ENCODE measurements around the gene DMBX1.

DMBX1 gene

DNA sequence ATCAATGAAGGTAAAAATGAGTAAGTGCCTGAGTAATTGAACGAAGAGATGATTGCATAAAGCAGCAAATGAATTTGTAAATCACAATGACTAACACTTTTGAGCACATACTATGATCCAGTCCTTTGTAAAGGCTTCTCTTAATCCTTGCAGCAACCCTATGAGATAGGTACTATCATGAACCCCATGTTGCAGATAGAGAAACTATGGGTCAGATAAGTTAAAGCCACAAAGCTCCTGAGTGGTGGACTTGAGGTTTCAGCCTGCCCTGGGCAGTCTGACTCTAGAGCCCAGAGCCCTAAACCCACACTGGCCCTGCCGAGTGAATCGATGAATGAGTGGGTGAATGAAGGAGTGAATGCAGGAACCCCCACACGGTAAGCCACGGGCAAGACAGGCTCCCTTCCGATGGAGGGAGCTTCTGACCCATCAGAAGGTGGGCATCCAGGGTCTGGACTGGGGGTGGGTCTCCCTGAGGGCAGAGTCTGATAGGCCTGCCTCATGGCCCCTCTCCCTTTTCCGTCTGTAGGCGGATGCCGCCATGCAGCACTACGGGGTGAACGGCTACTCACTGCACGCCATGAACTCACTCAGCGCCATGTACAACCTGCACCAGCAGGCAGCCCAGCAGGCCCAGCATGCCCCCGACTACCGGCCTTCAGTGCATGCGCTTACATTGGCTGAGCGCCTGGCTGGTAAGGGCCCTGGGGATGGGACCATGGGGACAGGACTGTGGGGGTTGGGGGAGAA is 17.0 kb downstream of the DMBX1 start:
- DNase-seq (ENCODE audit: low read depth): peak; percentile 87

DNA sequence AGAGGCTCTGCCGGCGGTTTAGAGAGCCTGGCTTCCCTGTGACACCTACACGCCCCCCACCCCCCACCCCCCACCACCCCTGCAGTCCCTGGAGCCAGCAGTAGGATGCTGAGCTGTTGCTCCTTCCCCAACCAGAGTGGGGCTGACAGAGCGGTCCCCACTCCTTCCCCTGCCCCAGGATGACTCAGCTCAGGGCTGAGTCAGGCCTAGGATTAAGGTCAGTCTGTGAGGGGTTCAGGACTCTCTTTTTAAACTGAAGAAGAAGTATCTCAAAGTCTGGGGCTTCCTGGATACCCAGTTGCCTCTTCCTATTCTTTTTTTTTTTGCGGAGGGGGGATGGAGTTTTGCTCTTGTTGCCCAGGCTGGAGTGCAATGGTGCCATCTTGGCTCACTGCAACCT is 19.1 kb downstream of the DMBX1 start:
- peak; percentile 50 for DNase-seq (ENCODE audit: low read depth)

DNA sequence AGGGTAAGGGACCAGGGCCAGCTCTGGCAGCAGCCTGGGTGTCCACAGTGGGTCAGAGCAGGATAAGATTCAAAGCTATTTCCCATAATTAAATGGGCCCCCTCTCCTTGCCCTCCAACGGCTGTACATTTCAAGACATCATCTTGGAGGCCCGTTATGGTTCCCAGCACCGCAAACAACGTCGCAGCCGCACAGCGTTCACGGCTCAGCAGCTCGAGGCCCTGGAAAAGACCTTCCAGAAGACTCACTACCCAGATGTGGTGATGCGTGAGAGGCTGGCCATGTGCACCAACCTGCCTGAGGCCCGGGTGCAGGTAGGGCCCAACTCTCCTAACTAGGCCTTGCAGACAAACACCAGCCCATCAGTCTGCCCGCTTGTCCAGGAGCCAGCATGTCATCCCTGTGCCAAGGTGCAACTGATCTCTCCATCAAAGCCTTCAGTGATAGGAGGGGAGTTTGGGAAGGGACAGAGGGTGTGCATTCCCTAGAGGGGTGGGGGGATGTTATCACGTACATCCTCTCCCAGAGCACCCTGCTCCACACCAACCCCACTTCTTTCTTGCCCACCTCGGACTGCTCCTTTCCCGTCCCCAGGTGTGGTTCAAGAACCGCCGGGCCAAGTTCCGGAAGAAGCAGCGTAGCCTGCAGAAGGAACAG is 20.8 kb downstream of the DMBX1 start:
- no peak for DNase-seq (ENCODE audit: low read depth)

GRCh38 chr1:46510998-46511365 is 21.3 kb downstream of the DMBX1 start:
- DNase-seq (ENCODE audit: low read depth): no peak

DNA sequence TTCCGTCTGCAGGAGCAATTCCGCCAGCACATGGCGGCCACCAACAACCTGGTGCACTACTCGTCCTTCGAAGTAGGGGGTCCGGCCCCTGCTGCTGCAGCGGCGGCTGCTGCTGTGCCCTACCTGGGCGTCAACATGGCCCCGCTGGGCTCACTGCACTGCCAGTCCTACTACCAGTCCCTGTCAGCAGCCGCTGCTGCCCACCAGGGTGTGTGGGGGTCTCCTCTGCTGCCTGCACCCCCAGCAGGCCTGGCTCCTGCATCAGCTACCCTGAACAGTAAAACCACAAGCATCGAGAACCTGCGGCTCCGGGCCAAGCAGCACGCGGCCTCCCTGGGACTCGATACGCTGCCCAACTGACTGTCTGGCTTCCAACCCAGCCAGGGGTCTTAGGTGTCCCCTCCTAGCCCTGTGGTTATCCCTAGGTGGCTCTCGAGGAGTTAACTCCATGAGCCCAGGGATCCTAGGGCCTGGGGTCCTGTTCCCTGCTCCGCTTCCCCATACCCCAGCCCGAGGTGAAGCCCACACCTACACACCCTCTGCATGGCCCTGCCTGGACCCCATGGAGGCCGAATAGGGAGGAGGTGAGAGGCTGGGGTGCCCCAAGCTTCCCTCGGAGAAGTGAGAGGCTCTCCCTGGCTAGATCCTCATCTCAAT is 22.6 kb downstream of the DMBX1 start:
- no peak for DNase-seq (ENCODE audit: low read depth)

DNA sequence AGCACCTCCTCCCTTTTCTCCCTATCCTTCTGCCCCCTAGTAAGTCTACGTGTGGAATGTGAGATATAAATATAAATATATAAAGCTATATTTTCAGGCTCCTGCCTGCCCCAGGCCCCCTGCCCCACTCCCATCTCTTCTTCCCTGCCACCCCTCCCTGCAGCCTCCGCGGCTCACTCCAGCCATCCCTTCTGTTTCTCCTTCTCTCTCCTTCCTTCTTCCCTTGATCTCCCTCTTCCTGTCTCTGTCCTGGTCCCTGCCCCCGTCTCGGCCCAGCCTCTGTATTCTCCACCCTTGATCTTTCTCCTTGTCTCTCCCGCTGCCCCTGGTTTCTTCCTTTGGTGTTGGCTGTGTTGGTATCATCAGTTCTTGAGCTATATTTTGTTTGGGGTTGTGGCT is 23.2 kb downstream of the DMBX1 start:
- DNase-seq (ENCODE audit: low read depth): no peak

DNA sequence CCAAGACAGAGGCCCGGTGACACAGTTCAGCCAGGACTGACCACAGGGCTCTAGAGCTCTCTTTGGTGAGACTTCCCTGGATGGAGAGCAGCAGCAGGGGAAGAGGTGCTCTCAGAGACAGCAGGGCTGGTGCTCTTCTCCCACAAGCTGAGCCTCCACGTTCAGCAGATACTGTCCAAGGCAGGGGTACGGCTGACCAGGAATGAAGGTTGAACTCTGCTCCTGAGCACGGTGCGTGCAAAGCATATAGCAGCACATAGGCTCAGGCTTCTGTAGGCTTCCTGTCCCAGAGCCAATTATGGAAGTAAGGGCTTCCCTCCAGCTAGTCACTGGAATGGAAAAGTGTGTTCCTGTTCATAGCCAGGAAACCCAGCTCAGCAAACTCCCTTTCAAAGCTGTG is 23.9 kb downstream of the DMBX1 start:
- DNase-seq (ENCODE audit: low read depth): no peak

DNA sequence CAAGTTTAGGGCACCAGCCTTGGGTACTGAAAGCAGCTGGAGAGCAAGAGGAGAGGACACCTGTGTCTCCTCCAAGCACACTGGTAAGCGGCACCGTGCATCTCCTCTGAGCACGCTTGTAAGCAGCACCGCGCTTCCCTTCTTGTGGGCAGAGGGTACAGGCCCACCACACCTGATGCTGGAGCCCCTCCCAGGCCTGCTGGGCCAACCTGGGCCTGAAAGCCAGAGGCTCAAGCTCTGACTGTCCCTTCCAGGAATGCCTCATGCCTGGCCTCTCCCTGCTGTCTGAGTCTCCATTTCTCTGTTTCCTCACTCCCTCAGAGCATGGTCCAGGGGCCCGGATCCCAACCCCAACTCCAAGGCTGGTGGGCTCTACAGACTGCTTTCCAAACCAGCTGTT is 25.9 kb downstream of the DMBX1 start:
- DNase-seq (ENCODE audit: low read depth): no peak

GRCh38 chr1:46516200-46516950 is 26.7 kb downstream of the DMBX1 start:
- DNase-seq (ENCODE audit: low read depth): no peak

DNA sequence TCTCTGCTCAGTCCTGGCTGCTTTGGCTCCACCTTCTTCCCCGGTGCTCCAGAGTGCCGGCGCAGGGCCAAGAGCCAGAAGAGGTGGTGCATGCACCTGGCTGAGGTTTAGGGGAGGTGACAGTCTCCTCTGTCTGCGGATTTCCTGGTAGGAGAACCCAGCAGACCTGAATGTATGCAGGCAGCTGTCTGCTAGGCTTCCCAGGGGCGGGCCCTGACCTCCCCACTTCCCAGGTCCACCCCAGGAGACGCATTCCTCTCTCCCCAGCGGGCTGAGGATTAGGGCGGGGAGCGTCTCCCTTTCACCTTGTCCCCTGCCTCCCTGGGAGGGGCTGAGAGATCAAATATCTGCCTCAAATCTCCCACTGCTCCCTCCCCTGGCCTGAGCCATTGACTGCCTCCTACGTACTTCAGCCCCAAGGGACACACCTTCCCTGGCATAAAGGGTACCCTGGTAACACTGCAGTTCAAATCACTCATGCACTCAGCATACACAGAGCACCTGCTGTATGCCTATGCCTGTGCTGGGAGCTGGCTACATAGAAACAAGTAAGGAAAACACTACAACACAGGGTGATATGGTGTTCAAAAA is 27.5 kb downstream of the DMBX1 start:
- no peak for DNase-seq (ENCODE audit: low read depth)

GRCh38 chr1:46517932-46518498 is 28.4 kb downstream of the DMBX1 start:
- no peak for DNase-seq (ENCODE audit: low read depth)

GRCh38 chr1:46519209-46519608 is 29.6 kb downstream of the DMBX1 start:
- no peak for DNase-seq (ENCODE audit: low read depth)

GRCh38 chr1:46520063-46520911 is 30.7 kb downstream of the DMBX1 start:
- peak; percentile 80 for DNase-seq (ENCODE audit: low read depth)

GRCh38 chr1:46521414-46521813 is 31.8 kb downstream of the DMBX1 start:
- DNase-seq (ENCODE audit: low read depth): no peak

- DNase-seq (ENCODE audit: low read depth): peak; percentile 95
These were observed 32.7 kb downstream of the DMBX1 start for GRCh38 chr1:46522184-46522968.

DNA sequence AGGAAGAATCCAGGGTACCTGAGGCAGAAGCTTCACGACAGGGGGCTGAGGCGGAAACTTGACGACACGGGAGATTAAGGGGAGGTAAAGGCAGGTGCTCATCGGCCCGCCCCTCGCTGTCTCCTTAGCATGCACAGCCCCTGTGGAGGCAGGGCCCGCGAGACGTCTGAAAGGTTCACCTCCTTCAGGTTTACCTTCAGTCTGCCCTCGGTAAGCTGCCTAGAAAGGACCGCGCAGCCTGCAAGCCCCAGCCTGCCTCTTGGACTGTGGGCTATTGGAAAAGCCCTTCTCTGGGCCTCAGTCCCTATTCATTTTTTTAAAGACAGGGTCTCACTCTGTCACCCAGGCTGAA is 33.3 kb downstream of the DMBX1 start:
- DNase-seq (ENCODE audit: low read depth): no peak

DNA sequence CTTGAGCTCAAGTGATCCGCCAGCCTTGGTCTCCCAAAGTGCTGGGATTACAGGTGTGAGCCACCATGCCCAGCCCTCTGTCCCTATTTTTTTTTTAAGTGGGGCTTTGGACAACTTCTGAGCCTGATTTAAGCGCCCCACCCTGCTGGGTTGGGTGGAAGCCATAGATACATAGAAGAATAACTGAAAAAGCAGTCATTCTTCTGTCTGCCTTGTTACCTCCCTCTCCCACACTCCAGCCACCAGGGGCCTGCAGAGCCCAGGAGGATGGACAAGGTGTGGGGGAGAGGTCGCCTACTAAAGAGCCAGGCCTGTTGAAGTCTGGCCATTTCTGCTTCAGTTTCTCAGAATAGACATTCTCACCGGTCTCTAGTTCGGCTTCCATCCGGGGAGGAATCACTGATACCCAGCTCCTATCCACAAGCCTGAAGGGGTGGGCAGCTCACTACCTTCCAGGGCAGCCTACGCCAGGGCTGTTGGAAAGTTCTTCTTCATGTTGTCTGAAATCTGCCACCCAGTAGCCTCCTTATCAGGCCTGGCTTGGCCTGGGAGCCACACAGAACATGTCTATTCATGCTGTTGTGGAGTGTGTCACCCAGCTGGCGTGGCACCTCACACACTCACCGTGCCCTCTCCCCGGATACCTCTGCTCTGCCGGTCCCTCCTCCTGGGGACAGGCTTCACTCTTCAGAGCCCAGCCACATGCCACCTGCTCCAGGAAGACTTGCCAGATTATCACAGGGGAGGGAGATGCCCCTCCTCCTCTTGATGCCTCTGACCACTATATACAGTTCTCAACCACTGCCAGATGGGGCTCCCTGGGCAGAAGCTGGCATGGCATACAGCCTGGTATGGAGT is 34.1 kb downstream of the DMBX1 start:
- no peak for DNase-seq (ENCODE audit: low read depth)

GRCh38 chr1:46524843-46525242 is 35.2 kb downstream of the DMBX1 start:
- DNase-seq (ENCODE audit: low read depth): no peak

DNA sequence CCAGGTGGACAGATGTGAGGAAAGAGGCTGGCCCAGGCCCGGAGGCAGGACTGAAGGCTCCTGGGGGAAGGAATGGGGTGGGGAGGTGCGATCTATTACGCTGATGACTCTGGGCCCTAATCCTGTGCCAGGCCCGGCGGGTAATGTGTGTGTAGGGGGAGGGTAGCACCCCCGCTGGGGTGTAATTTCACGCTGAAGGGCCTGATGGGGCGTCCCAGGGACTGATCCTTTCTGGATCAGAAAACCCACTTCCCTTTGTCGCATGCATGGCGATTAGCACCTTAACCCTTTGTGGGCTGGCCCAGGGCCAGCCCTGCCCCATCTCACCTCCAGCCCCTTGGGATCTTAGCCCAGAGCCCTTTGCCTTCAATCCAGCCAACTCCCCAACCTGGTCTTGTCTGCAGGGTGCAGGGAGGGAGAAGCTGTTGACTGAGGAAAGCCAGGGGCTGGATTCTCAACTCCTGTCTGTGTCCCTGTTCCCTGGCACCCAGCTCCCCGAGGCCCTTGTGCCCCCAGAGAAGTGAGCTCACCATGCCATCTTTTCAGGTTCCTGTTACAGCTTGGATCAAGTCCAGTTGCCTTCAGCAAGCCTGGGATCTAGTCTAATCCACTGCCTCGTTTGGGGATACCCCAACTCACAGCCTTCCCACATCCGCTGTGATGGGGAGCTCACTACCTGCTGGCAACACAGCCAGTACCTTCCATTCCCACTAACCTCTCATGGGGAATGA is 35.8 kb downstream of the DMBX1 start:
- no peak for DNase-seq (ENCODE audit: low read depth)
